ACC112 (cell line): Measurements from ENCODE around the gene DPYSL5.

ENCODE experiments used
- H2AFZ ChIP-seq: fragments of 200-600 bp; sonication (generic); one replicate; pipeline ENCODE4 v1.6.0; 2017; ENCODE audit warnings: antibody characterized with exemption, low read length; ENCODE audit not compliant: unreplicated experiment
- H3K27ac ChIP-seq: fragments of 200-600 bp; sonication (generic); 2 replicates; pipeline ENCODE4 v1.5.1; 2014; ENCODE audit warnings: low read depth, mild to moderate bottlenecking, antibody characterized with exemption, low read length, moderate library complexity
- H3K27me3 ChIP-seq: fragments of 200-600 bp; sonication (generic); 2 replicates; pipeline ENCODE4 v1.6.1; 2014; ENCODE audit warnings: mild to moderate bottlenecking, antibody characterized with exemption, low read length, moderate library complexity, mixed read lengths; ENCODE audit not compliant: insufficient read depth
- H3K36me3 ChIP-seq: fragments of 200-600 bp; sonication (generic); 2 replicates; pipeline ENCODE4 v1.6.1; 2016; ENCODE audit warnings: mild to moderate bottlenecking, antibody characterized with exemption, low read length, moderate library complexity, mixed read lengths; ENCODE audit not compliant: insufficient read depth
- H3K4me1 ChIP-seq: fragments of 200-600 bp; sonication (generic); one replicate; pipeline ENCODE4 v1.6.1; 2016; ENCODE audit warnings: low read length, mixed read lengths; ENCODE audit not compliant: insufficient read depth, unreplicated experiment, control insufficient read depth
- H3K4me3 ChIP-seq: fragments of 200-600 bp; sonication (generic); 2 replicates; pipeline ENCODE4 v1.5.1; 2014; ENCODE audit warnings: mild to moderate bottlenecking, low read depth, low read length
- H3K79me2 ChIP-seq: fragments of 200-600 bp; sonication (generic); one replicate; pipeline ENCODE4 v1.6.0; 2016; ENCODE audit warnings: low read length; ENCODE audit not compliant: control insufficient read depth, unreplicated experiment, insufficient read depth

The DPYSL5 gene

GRCh38 chr2:26934335-26934724 lies 86.4 kb downstream of the DPYSL5 start:
- H2AFZ ChIP-seq: no peak overlapping the region
- H3K27me3 ChIP-seq: peaks cover 43% of the 10 kb centered on the region
- H3K4me1 ChIP-seq: no peaks in the 10 kb centered on the region
- H3K4me3 ChIP-seq: no peak overlapping the region
- no peaks in the 10 kb centered on the region for H3K79me2 ChIP-seq
- no peaks in the 10 kb centered on the region for H3K36me3 ChIP-seq
- H3K27ac ChIP-seq: no peak overlapping the region

- H3K27me3 ChIP-seq: peaks cover 43% of the 10 kb centered on the region
- no peak overlapping the region for H2AFZ ChIP-seq
- H3K4me3 ChIP-seq: no peak overlapping the region
- H3K27ac ChIP-seq: no peak overlapping the region
- H3K4me1 ChIP-seq: no peaks in the 10 kb centered on the region
- no peaks in the 10 kb centered on the region for H3K36me3 ChIP-seq
- H3K79me2 ChIP-seq: no peaks in the 10 kb centered on the region
These were observed 87.1 kb downstream of the DPYSL5 start for GRCh38 chr2:26934985-26935384.

GRCh38 chr2:26936855-26937254 lies 88.9 kb downstream of the DPYSL5 start:
- no peaks in the 10 kb centered on the region for H3K79me2 ChIP-seq
- H3K4me1 ChIP-seq: no peaks in the 10 kb centered on the region
- no peak overlapping the region for H3K27ac ChIP-seq
- H3K4me3 ChIP-seq: no peak overlapping the region
- no peaks in the 10 kb centered on the region for H3K36me3 ChIP-seq
- peaks cover 39% of the 10 kb centered on the region for H3K27me3 ChIP-seq
- no peak overlapping the region for H2AFZ ChIP-seq

GRCh38 chr2:26938399-26939118 lies 90.6 kb downstream of the DPYSL5 start:
- Histone ChIP-seq H2AFZ (no peak overlapping the region), H3K79me2 (no peaks in the 10 kb centered on the region), H3K27me3 (peaks cover 28% of the 10 kb centered on the region), H3K4me1 (no peaks in the 10 kb centered on the region), H3K36me3 (no peaks in the 10 kb centered on the region), H3K4me3 (no peak overlapping the region), H3K27ac (no peak overlapping the region)

GRCh38 chr2:26940001-26940400 lies 92.1 kb downstream of the DPYSL5 start:
- Histone ChIP-seq H3K27me3 (peaks cover 19% of the 10 kb centered on the region), H3K4me1 (no peaks in the 10 kb centered on the region), H2AFZ (no peak overlapping the region), H3K36me3 (no peaks in the 10 kb centered on the region), H3K4me3 (no peak overlapping the region), H3K79me2 (no peaks in the 10 kb centered on the region), H3K27ac (no peak overlapping the region)

GRCh38 chr2:26941486-26941885 lies 93.6 kb downstream of the DPYSL5 start:
- Histone ChIP-seq H3K4me1 (no peaks in the 10 kb centered on the region), H2AFZ (no peak overlapping the region), H3K27me3 (peaks cover 20% of the 10 kb centered on the region), H3K36me3 (no peaks in the 10 kb centered on the region), H3K4me3 (no peak overlapping the region), H3K79me2 (no peaks in the 10 kb centered on the region), H3K27ac (no peak overlapping the region)

- Histone ChIP-seq H3K4me1 (peaks cover 4% of the 10 kb centered on the region), H3K36me3 (no peaks in the 10 kb centered on the region), H3K27ac (no peak overlapping the region), H2AFZ (no peak overlapping the region), H3K27me3 (peaks cover 22% of the 10 kb centered on the region), H3K79me2 (no peaks in the 10 kb centered on the region), H3K4me3 (no peak overlapping the region)
These were observed 94.8 kb downstream of the DPYSL5 start for GRCh38 chr2:26942543-26943295.

GRCh38 chr2:26945991-26946750 lies 98.2 kb downstream of the DPYSL5 start:
- Histone ChIP-seq H3K27me3 (peaks cover 32% of the 10 kb centered on the region), H3K4me3 (no peak overlapping the region), H2AFZ (no peak overlapping the region), H3K27ac (no peak overlapping the region), H3K79me2 (no peaks in the 10 kb centered on the region), H3K4me1 (peaks cover 4% of the 10 kb centered on the region), H3K36me3 (no peaks in the 10 kb centered on the region)

GRCh38 chr2:26946841-26947784 lies 99.2 kb downstream of the DPYSL5 start:
- Histone ChIP-seq H3K79me2 (no peaks in the 10 kb centered on the region), H3K36me3 (no peaks in the 10 kb centered on the region), H2AFZ (no peak overlapping the region), H3K27ac (no peak overlapping the region), H3K4me3 (no peak overlapping the region), H3K4me1 (peaks cover 4% of the 10 kb centered on the region), H3K27me3 (peaks cover 41% of the 10 kb centered on the region)

GRCh38 chr2:26948800-26949199 lies 100.9 kb downstream of the DPYSL5 start:
- Histone ChIP-seq H3K4me1 (peaks cover 4% of the 10 kb centered on the region), H2AFZ (no peak overlapping the region), H3K4me3 (no peak overlapping the region), H3K79me2 (no peaks in the 10 kb centered on the region), H3K36me3 (no peaks in the 10 kb centered on the region), H3K27me3 (peaks cover 47% of the 10 kb centered on the region), H3K27ac (no peak overlapping the region)
